Fibroblast of skin of back (primary cell): ENCODE results near the gene DMBX1. TPM values are rescaled to one million over a fixed set of nuclear protein-coding genes. Genes with fewer than 3 reads are reported as not detected.

Experiments used
- DNase-seq: peaks from one replicate; pipeline ENCODE4 v3.0.0-alpha.2; 2013
- polyA plus RNA-seq, 2 experiments: library from polyadenylated mRNA; unstranded; fragments of 120-200 nt; gene quantifications; one replicate each; pipeline ENCODE4 v1.2.1, GENCODE V29; 2013; ENCODE audit not compliant: insufficient read length in 2 of 2

The DMBX1 gene
- polyA plus RNA-seq (2013, experiment 1 of 2; ENCODE audit: insufficient read length) = 0.06 TPM
- polyA plus RNA-seq (2013, experiment 2 of 2; ENCODE audit: insufficient read length) = not detected

GRCh38 chr1:46489638-46490405 lies at the start of gene DMBX1:
TSS of gene DMBX1 (plus strand) at chr1:46489836. CDS start at chr1:46507011, 17,175 bp downstream.
- peak; percentile 11 for DNase-seq

GRCh38 chr1:46440478-46440877 lies 49.2 kb upstream of the DMBX1 start:
- no peak for DNase-seq

- peak; percentile 76 for DNase-seq
These were observed 47.1 kb upstream of the DMBX1 start for GRCh38 chr1:46442317-46443161.

GRCh38 chr1:46444466-46444865 lies 45.2 kb upstream of the DMBX1 start:
- no peak for DNase-seq

- DNase-seq = no peak
These were observed 43.8 kb upstream of the DMBX1 start for GRCh38 chr1:46445773-46446256.

GRCh38 chr1:46446646-46447498 lies 42.8 kb upstream of the DMBX1 start:
- DNase-seq = peak; percentile 60

GRCh38 chr1:46447499-46448108 lies 42.0 kb upstream of the DMBX1 start:
- DNase-seq = no peak

GRCh38 chr1:46448109-46448911 lies 41.3 kb upstream of the DMBX1 start:
- no peak for DNase-seq

- no peak for DNase-seq
These were observed 40.1 kb upstream of the DMBX1 start for GRCh38 chr1:46449223-46450159.

- DNase-seq = no peak
These were observed 39.5 kb upstream of the DMBX1 start for GRCh38 chr1:46450160-46450517.

GRCh38 chr1:46451948-46452930 lies 37.4 kb upstream of the DMBX1 start:
- no peak for DNase-seq

GRCh38 chr1:46452931-46453325 lies 36.7 kb upstream of the DMBX1 start:
- DNase-seq = no peak

- no peak for DNase-seq
These were observed 36.2 kb upstream of the DMBX1 start for GRCh38 chr1:46453449-46453848.

GRCh38 chr1:46455951-46456350 lies 33.7 kb upstream of the DMBX1 start:
- DNase-seq = no peak

GRCh38 chr1:46456411-46456963 lies 33.1 kb upstream of the DMBX1 start:
- DNase-seq = no peak

GRCh38 chr1:46457178-46457577 lies 32.5 kb upstream of the DMBX1 start:
- DNase-seq = no peak

- no peak for DNase-seq
These were observed 31.4 kb upstream of the DMBX1 start for GRCh38 chr1:46458190-46458589.

GRCh38 chr1:46458846-46459245 lies 30.8 kb upstream of the DMBX1 start:
- DNase-seq = no peak
